ENCODE data around the gene ATF6B.

DNA sequence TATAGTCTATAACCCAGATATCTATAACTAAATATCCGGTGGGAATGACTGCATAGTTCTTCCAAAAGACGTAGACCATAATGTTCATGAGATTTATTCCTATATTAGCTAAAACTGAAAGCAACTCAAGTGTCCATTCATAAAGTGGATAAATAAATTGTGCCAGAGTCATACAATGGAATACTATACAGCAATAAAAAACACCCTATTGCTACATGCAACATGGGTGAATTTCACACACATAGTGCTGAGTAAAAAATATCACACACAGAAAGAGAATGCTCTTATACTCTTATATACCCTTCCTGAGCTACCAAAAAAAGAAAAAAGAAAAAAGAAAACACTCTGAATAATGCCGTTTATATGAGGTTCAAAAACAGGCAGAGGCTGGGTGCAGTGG is 25.8 kb downstream of the ATF6B start:
- TF ChIP-seq POLR2A (IDR thresholded peaks at IDR 0.05; ENCODE audit: low read depth, low read length) = no peak
- no peak for TF ChIP-seq SPI1 (IDR thresholded peaks at IDR 0.05; ENCODE audit: low read depth, low read length)
